Thoracic aorta (tissue), 2 donors: ENCODE data around the gene FGD1. TPM values are rescaled to one million over a fixed set of nuclear protein-coding genes. Genes with fewer than 3 reads are reported as not detected.

ENCODE experiments used
- ATAC-seq: fragments of 150-250 bp; one replicate; pipeline ENCODE4 v1.8.0; 2017; ENCODE audit warnings: low read depth; ENCODE audit not compliant: insufficient number of reproducible peaks, low FRiP score
- DNase-seq: peaks from one replicate; pipeline ENCODE4 v3.0.0-alpha.2; 2020; ENCODE audit warnings: low spot score
- H3K27ac ChIP-seq, 2 donors: fragments of 200-600 bp; sonication (generic); 1 replicate in 1 of 2; 2 replicates in 1 of 2; pipeline ENCODE4 v1.5.1; 2016; ENCODE audit warnings: mild to moderate bottlenecking in 2 of 2, moderate library complexity in 2 of 2
- H3K27me3 ChIP-seq: fragments of 200-600 bp; sonication (generic); replicated peaks from 2 replicates; pipeline ENCODE4 v1.6.0; 2016; ENCODE audit warnings: mild to moderate bottlenecking; ENCODE audit not compliant: insufficient read depth
- H3K36me3 ChIP-seq: fragments of 200-600 bp; sonication (generic); one replicate; pipeline ENCODE4 v1.5.1; 2016
- H3K4me1 ChIP-seq, 2 donors: fragments of 200-600 bp; sonication (generic); 1 replicate in 1 of 2; 2 replicates in 1 of 2; pipeline versions ENCODE4 v1.5.1 to v1.6.0; 2016; ENCODE audit warnings: low read depth in 2 of 2, mild to moderate bottlenecking in 1 of 2; ENCODE audit not compliant: control insufficient read depth in 1 of 2
- H3K4me3 ChIP-seq: fragments of 200-600 bp; sonication (generic); 2 replicates; pipeline ENCODE4 v1.5.1; 2016; ENCODE audit warnings: mild to moderate bottlenecking
- H3K9me3 ChIP-seq: fragments of 200-600 bp; sonication (generic); 2 replicates; pipeline ENCODE4 v1.5.1; 2016
- total RNA-seq, 2 donors: library from RNA; depleted of rRNA; stranded (reverse); fragments of >200 nt; gene quantifications; one replicate each; pipeline versions ENCODE4 v1.1.0 to v1.2.3, GENCODE V29; 2016
- TF ChIP-seq, protein P1 (sequence below): fragments of 200-600 bp; sonication (generic); IDR thresholded peaks from one replicate; pipeline ENCODE4 v1.5.1; 2019; ENCODE audit warnings: antibody characterized with exemption

The FGD1 gene
- total RNA-seq, 2 donors from 2014 or later: 7.0 to 11.5 TPM

GRCh38 chrX:54427837-54428424, 68.1 kb downstream of the FGD1 start:
- Histone ChIP-seq H3K9me3 (no peaks in the 10 kb centered on the region), H3K27me3 (no peaks in the 10 kb centered on the region), H3K4me1 (no peaks in the 10 kb centered on the region), H3K36me3 (no peaks in the 10 kb centered on the region), H3K4me3 (no peak overlapping the region), H3K27ac (no peak overlapping the region)
- TF ChIP-seq, protein P1, sequence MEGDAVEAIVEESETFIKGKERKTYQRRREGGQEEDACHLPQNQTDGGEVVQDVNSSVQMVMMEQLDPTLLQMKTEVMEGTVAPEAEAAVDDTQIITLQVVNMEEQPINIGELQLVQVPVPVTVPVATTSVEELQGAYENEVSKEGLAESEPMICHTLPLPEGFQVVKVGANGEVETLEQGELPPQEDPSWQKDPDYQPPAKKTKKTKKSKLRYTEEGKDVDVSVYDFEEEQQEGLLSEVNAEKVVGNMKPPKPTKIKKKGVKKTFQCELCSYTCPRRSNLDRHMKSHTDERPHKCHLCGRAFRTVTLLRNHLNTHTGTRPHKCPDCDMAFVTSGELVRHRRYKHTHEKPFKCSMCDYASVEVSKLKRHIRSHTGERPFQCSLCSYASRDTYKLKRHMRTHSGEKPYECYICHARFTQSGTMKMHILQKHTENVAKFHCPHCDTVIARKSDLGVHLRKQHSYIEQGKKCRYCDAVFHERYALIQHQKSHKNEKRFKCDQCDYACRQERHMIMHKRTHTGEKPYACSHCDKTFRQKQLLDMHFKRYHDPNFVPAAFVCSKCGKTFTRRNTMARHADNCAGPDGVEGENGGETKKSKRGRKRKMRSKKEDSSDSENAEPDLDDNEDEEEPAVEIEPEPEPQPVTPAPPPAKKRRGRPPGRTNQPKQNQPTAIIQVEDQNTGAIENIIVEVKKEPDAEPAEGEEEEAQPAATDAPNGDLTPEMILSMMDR: no peak
- DNase-seq: no peak
- no peak for ATAC-seq

DNA sequence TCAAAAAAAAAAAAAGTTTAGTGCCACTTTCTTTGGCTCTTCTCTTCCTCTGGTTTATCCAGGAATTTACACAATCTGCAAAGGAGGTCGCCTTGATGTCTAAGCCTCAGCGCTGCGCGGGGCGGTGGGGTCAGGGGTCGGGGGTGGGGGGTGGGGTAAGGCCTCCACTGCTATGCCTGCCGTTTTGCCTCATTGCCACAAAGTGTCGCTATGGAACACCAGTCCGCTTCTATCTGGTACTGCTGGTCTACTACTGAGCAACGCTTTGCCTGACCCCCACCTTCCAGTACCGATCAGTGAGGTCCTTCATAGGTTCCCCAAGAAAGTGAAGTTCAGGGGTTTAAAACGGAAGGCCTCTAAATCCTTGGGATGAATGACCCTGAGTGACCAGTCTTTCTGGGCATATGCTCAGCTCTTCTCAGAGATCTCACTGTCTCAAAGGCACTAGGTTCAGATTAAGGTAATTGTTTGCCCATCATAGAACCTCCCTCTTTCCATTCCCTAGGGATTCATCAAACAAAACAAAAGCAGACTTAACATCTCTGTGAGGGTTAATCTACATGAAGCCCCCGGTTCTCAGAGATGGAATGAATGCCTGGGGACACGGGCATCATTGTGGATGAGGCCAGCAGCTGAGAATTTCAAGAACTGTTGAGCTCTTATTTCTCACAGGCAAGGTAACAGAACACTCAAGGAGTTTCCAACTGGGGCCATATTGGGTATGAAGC, 72.7 kb downstream of the FGD1 start:
- no peaks in the 10 kb centered on the region for H3K36me3 ChIP-seq
- no peak for ATAC-seq
- TF ChIP-seq, protein P1: no peak

GRCh38 chrX:54422168-54422567, 73.9 kb downstream of the FGD1 start:
- no peaks in the 10 kb centered on the region for H3K9me3 ChIP-seq
- H3K36me3 ChIP-seq: no peaks in the 10 kb centered on the region
- no peak overlapping the region for H3K27ac ChIP-seq
- TF ChIP-seq, protein P1: no peak
- H3K4me3 ChIP-seq: no peak overlapping the region
- no peaks in the 10 kb centered on the region for H3K27me3 ChIP-seq
- H3K4me1 ChIP-seq: no peaks in the 10 kb centered on the region
- no peak for ATAC-seq
- DNase-seq: no peak

More for the DNA sequence above, 72.7 kb downstream of the FGD1 start:
- H3K4me1 ChIP-seq: no peaks in the 10 kb centered on the region
- no peak for DNase-seq
- no peak overlapping the region for H3K27ac ChIP-seq
- no peak overlapping the region for H3K4me3 ChIP-seq
- H3K27me3 ChIP-seq: no peaks in the 10 kb centered on the region
- H3K9me3 ChIP-seq: no peaks in the 10 kb centered on the region

DNA sequence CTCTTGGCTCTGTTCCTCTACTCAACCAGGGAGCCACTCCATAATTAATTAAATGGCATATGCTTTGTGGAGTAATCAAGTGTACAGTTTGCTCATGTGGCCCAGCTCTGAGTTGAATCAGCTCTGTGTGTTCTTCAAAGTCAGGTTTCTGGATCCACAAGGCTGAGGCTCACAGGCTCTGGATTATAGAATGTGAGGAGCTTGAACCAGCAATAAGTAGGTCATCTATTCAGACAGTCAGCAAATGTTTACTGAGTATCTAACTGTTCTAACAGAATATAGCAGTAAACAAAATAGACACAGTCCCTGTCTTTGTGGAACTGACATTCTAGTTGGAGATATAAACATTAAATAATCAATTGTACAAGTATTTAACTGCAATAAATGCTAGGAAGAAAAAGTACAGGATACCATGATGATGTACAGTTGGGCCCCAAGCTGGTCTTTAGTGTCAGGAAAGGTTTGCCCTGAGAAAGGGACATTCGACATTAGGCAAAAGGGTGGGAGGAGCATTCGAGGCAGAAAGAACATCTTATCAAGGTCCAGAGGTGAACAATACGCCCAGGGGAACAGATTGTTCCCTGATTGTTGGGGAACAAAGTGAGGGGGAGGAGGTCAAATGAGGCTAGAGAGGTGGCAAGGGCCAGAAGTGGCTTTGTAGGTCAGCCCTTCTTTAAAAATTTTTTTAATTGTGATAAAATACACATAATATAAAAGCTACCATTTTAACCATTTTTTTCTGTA, 76.3 kb downstream of the FGD1 start:
- H3K4me1 ChIP-seq: no peaks in the 10 kb centered on the region
- TF ChIP-seq, protein P1: no peak
- no peak overlapping the region for H3K4me3 ChIP-seq
- H3K9me3 ChIP-seq: no peaks in the 10 kb centered on the region
- no peaks in the 10 kb centered on the region for H3K36me3 ChIP-seq
- no peaks in the 10 kb centered on the region for H3K27me3 ChIP-seq
- DNase-seq (no peak), ATAC-seq (no peak)
- no peak overlapping the region for H3K27ac ChIP-seq

GRCh38 chrX:54416965-54417364, 79.1 kb downstream of the FGD1 start:
- H3K36me3 ChIP-seq: no peaks in the 10 kb centered on the region
- H3K4me1 ChIP-seq: no peaks in the 10 kb centered on the region
- H3K27me3 ChIP-seq: no peaks in the 10 kb centered on the region
- ATAC-seq: no peak
- TF ChIP-seq, protein P1: no peak
- no peak overlapping the region for H3K4me3 ChIP-seq
- H3K9me3 ChIP-seq: no peaks in the 10 kb centered on the region
- H3K27ac ChIP-seq: no peak overlapping the region
- no peak for DNase-seq
